ENCODE results near the gene MARCHF10.
A peak's percentile ranks its signal among the peaks of the same experiment; 100 is the strongest.
"Not testable (repeated sequence)": the region's sequence is repeated elsewhere in the genome, so short reads cannot be mapped to it uniquely, and the experiment has no call there.

Gene MARCHF10

GRCh38 chr17:62807812-62808575, at the start of gene MARCHF10:
TSS of gene MARCHF10 (minus strand) at chr17:62808314. CDS start at chr17:62801735, 6,579 bp downstream.
- DNase-seq, result peak; percentile 34 to 71

- no peak for DNase-seq
Measured at GRCh38 chr17:62857526-62857925, 49.4 kb upstream of the MARCHF10 start.

- no peak for DNase-seq
Measured at GRCh38 chr17:62856594-62856993, 48.5 kb upstream of the MARCHF10 start.

GRCh38 chr17:62855156-62855555, 47.0 kb upstream of the MARCHF10 start:
- no peak for DNase-seq

- DNase-seq, result no peak
Measured at GRCh38 chr17:62854098-62854680, 46.1 kb upstream of the MARCHF10 start.

- no peak for DNase-seq
Measured at GRCh38 chr17:62852195-62852594, 44.1 kb upstream of the MARCHF10 start.

- not testable (repeated sequence) for DNase-seq
Measured at GRCh38 chr17:62849591-62850415, 41.7 kb upstream of the MARCHF10 start.

- DNase-seq, result no peak
Measured at GRCh38 chr17:62848334-62848733, 40.2 kb upstream of the MARCHF10 start.

- no peak for DNase-seq
Measured at GRCh38 chr17:62847426-62847825, 39.3 kb upstream of the MARCHF10 start.

GRCh38 chr17:62840871-62841270, 32.8 kb upstream of the MARCHF10 start:
- DNase-seq, result no peak

- DNase-seq, result not testable (repeated sequence)
Measured at GRCh38 chr17:62833816-62834215, 25.7 kb upstream of the MARCHF10 start.

GRCh38 chr17:62832405-62832804, 24.3 kb upstream of the MARCHF10 start:
- DNase-seq, result no peak

- DNase-seq, result not testable (repeated sequence)
Measured at GRCh38 chr17:62831066-62831465, 23.0 kb upstream of the MARCHF10 start.

GRCh38 chr17:62827746-62828485, 19.8 kb upstream of the MARCHF10 start:
- DNase-seq, result no peak

- DNase-seq, result no peak
Measured at GRCh38 chr17:62826956-62827355, 18.8 kb upstream of the MARCHF10 start.

GRCh38 chr17:62825182-62825581, 17.1 kb upstream of the MARCHF10 start:
- DNase-seq, result no peak

GRCh38 chr17:62824290-62825131, 16.4 kb upstream of the MARCHF10 start:
- no peak for DNase-seq

GRCh38 chr17:62823111-62823893, 15.2 kb upstream of the MARCHF10 start:
- DNase-seq, result no peak

- no peak for DNase-seq
Measured at GRCh38 chr17:62822080-62822904, 14.2 kb upstream of the MARCHF10 start.

Data from NCI-H187 (cell line).